Activated T-helper 17 cell treated with anti-CD3 and anti-CD28 coated beads, Interleukin-2, amount 50 U/mL, for 72 hours (primary cell): ENCODE measurements around the gene SLC39A3. TPM values are rescaled to one million over a fixed set of nuclear protein-coding genes. Genes with fewer than 3 reads are reported as not detected.

Experiments used
- ATAC-seq: fragments of 150-1000 bp; cut with Tn5 transposase; replicated peaks from 2 replicates; pipeline ENCODE4 v1.10.0; 2021; ENCODE audit warnings: mild to moderate bottlenecking, moderate library complexity
- H3K27ac Mint-ChIP-seq: one replicate; pipeline ENCODE4 v1.8.0; 2022; ENCODE audit warnings: mixed read lengths
- H3K27me3 Mint-ChIP-seq: one replicate; pipeline ENCODE4 v1.8.0; 2022; ENCODE audit warnings: mixed read lengths
- H3K36me3 Mint-ChIP-seq: one replicate; pipeline ENCODE4 v1.8.0; 2022; ENCODE audit warnings: low read depth, mild to moderate bottlenecking, mixed read lengths
- H3K4me1 Mint-ChIP-seq: one replicate; pipeline ENCODE4 v1.8.0; 2022; ENCODE audit warnings: mixed read lengths
- H3K4me3 Mint-ChIP-seq: one replicate; pipeline ENCODE4 v1.8.0; 2022; ENCODE audit warnings: mild to moderate bottlenecking, mixed read lengths
- H3K9me3 Mint-ChIP-seq: one replicate; pipeline ENCODE4 v1.8.0; 2022; ENCODE audit warnings: mixed read lengths
- total RNA-seq, 2 donors: library from RNA; stranded (reverse); gene quantifications; one replicate each; pipeline ENCODE4 v1.2.3, GENCODE V29; 2022

Gene SLC39A3
- total RNA-seq, 2 donors from 2014 or later: 13.4 to 47.8 TPM

GRCh38 chr19:2740314-2740656 is 468 bp upstream of the SLC39A3 start:
- Mint-ChIP-seq H3K4me1 (no peaks in the 10 kb centered on the region), H3K27ac (no peak overlapping the region), H3K4me3 (peak overlapping the region; percentile 93), H3K36me3 (peaks cover 19% of the 10 kb centered on the region), H3K9me3 (no peaks in the 10 kb centered on the region), H3K27me3 (peaks cover 6% of the 10 kb centered on the region)
- ATAC-seq: no peak

- no peak overlapping the region for H3K27ac Mint-ChIP-seq
- H3K4me3 Mint-ChIP-seq: no peak overlapping the region
- ATAC-seq: no peak
- H3K9me3 Mint-ChIP-seq: no peaks in the 10 kb centered on the region
- peaks cover 26% of the 10 kb centered on the region for H3K36me3 Mint-ChIP-seq
- H3K4me1 Mint-ChIP-seq: no peaks in the 10 kb centered on the region
- no peaks in the 10 kb centered on the region for H3K27me3 Mint-ChIP-seq
Measured at GRCh38 chr19:2736550-2737190, 3.1 kb downstream of the SLC39A3 start.

- no peaks in the 10 kb centered on the region for H3K9me3 Mint-ChIP-seq
- no peak overlapping the region for H3K4me3 Mint-ChIP-seq
- no peak overlapping the region for H3K27ac Mint-ChIP-seq
- peaks cover 26% of the 10 kb centered on the region for H3K36me3 Mint-ChIP-seq
- no peaks in the 10 kb centered on the region for H3K4me1 Mint-ChIP-seq
- no peaks in the 10 kb centered on the region for H3K27me3 Mint-ChIP-seq
- ATAC-seq: no peak
Measured at GRCh38 chr19:2735374-2735773, 4.4 kb downstream of the SLC39A3 start.

- no peak overlapping the region for H3K4me3 Mint-ChIP-seq
- H3K27me3 Mint-ChIP-seq: no peaks in the 10 kb centered on the region
- no peak for ATAC-seq
- peaks cover 26% of the 10 kb centered on the region for H3K36me3 Mint-ChIP-seq
- H3K27ac Mint-ChIP-seq: no peak overlapping the region
- H3K9me3 Mint-ChIP-seq: no peaks in the 10 kb centered on the region
- no peaks in the 10 kb centered on the region for H3K4me1 Mint-ChIP-seq
Measured at GRCh38 chr19:2734589-2735288, 5.1 kb downstream of the SLC39A3 start.

GRCh38 chr19:2733930-2734588 is 5.8 kb downstream of the SLC39A3 start:
- no peaks in the 10 kb centered on the region for H3K9me3 Mint-ChIP-seq
- H3K27me3 Mint-ChIP-seq: no peaks in the 10 kb centered on the region
- H3K4me3 Mint-ChIP-seq: no peak overlapping the region
- peaks cover 26% of the 10 kb centered on the region for H3K36me3 Mint-ChIP-seq
- no peak overlapping the region for H3K27ac Mint-ChIP-seq
- no peak for ATAC-seq
- H3K4me1 Mint-ChIP-seq: no peaks in the 10 kb centered on the region

- no peak for ATAC-seq
- H3K27ac Mint-ChIP-seq: no peak overlapping the region
- H3K27me3 Mint-ChIP-seq: no peaks in the 10 kb centered on the region
- peaks cover 26% of the 10 kb centered on the region for H3K36me3 Mint-ChIP-seq
- H3K9me3 Mint-ChIP-seq: no peaks in the 10 kb centered on the region
- no peaks in the 10 kb centered on the region for H3K4me1 Mint-ChIP-seq
- H3K4me3 Mint-ChIP-seq: no peak overlapping the region
Measured at GRCh38 chr19:2732883-2733282, 6.9 kb downstream of the SLC39A3 start.

GRCh38 chr19:2732157-2732725 is 7.6 kb downstream of the SLC39A3 start:
- Mint-ChIP-seq H3K9me3 (no peaks in the 10 kb centered on the region), H3K4me3 (no peak overlapping the region), H3K36me3 (peaks cover 24% of the 10 kb centered on the region), H3K27me3 (no peaks in the 10 kb centered on the region), H3K4me1 (no peaks in the 10 kb centered on the region), H3K27ac (no peak overlapping the region)
- no peak for ATAC-seq

- Mint-ChIP-seq H3K36me3 (peaks cover 15% of the 10 kb centered on the region), H3K9me3 (no peaks in the 10 kb centered on the region), H3K27me3 (peaks cover under 1% of the 10 kb centered on the region), H3K4me3 (no peak overlapping the region), H3K4me1 (no peaks in the 10 kb centered on the region), H3K27ac (no peak overlapping the region)
- no peak for ATAC-seq
Measured at GRCh38 chr19:2731181-2731995, 8.4 kb downstream of the SLC39A3 start.

- H3K9me3 Mint-ChIP-seq: no peaks in the 10 kb centered on the region
- peaks cover 7% of the 10 kb centered on the region for H3K36me3 Mint-ChIP-seq
- no peak for ATAC-seq
- peaks cover 3% of the 10 kb centered on the region for H3K27me3 Mint-ChIP-seq
- H3K4me3 Mint-ChIP-seq: no peak overlapping the region
- no peak overlapping the region for H3K27ac Mint-ChIP-seq
- H3K4me1 Mint-ChIP-seq: no peaks in the 10 kb centered on the region
Measured at GRCh38 chr19:2729943-2730818, 9.6 kb downstream of the SLC39A3 start.

- no peaks in the 10 kb centered on the region for H3K9me3 Mint-ChIP-seq
- H3K27ac Mint-ChIP-seq: no peak overlapping the region
- peaks cover 8% of the 10 kb centered on the region for H3K27me3 Mint-ChIP-seq
- H3K36me3 Mint-ChIP-seq: no peaks in the 10 kb centered on the region
- H3K4me1 Mint-ChIP-seq: no peaks in the 10 kb centered on the region
- H3K4me3 Mint-ChIP-seq: no peak overlapping the region
- no peak for ATAC-seq
Measured at GRCh38 chr19:2728783-2729387, 10.9 kb downstream of the SLC39A3 start.

GRCh38 chr19:2727640-2727944 is 12.2 kb downstream of the SLC39A3 start:
- H3K4me3 Mint-ChIP-seq: no peak overlapping the region
- H3K36me3 Mint-ChIP-seq: no peaks in the 10 kb centered on the region
- no peak overlapping the region for H3K27ac Mint-ChIP-seq
- H3K4me1 Mint-ChIP-seq: no peaks in the 10 kb centered on the region
- ATAC-seq: no peak
- H3K27me3 Mint-ChIP-seq: peaks cover 8% of the 10 kb centered on the region
- no peaks in the 10 kb centered on the region for H3K9me3 Mint-ChIP-seq

- Mint-ChIP-seq H3K4me1 (no peaks in the 10 kb centered on the region), H3K27me3 (peaks cover 8% of the 10 kb centered on the region), H3K27ac (no peak overlapping the region), H3K36me3 (no peaks in the 10 kb centered on the region), H3K9me3 (no peaks in the 10 kb centered on the region), H3K4me3 (no peak overlapping the region)
- ATAC-seq: no peak
Measured at GRCh38 chr19:2726904-2727639, 12.7 kb downstream of the SLC39A3 start.
